DOHH2 (cell line): Measurements from ENCODE around the gene N4BP2L1.
"Not testable (repeated sequence)": the region's sequence is repeated elsewhere in the genome, so short reads cannot be mapped to it uniquely, and the experiment has no call there.

Experiments used
- H3F3A ChIP-seq: fragments of 200-600 bp; sonication (generic), shearing (Covaris generic); 2 replicates; pipeline ENCODE4 v1.6.0; 2016; ENCODE audit warnings: antibody characterized with exemption, mild to moderate bottlenecking; ENCODE audit not compliant: control insufficient read depth, insufficient read depth
- H3K27ac ChIP-seq: fragments of 200-600 bp; sonication (generic); 2 replicates; pipeline ENCODE4 v1.5.1; 2014; ENCODE audit warnings: low read depth, mild to moderate bottlenecking, low read length, moderate library complexity
- H3K27me3 ChIP-seq: fragments of 200-600 bp; sonication (generic); 2 replicates; pipeline ENCODE4 v1.6.1; 2014; ENCODE audit warnings: mild to moderate bottlenecking, low read length, mixed read lengths; ENCODE audit not compliant: control insufficient read depth
- H3K36me3 ChIP-seq: fragments of 200-600 bp; sonication (generic); 2 replicates; pipeline ENCODE4 v1.6.1; 2014; ENCODE audit warnings: mild to moderate bottlenecking, low read length, moderate library complexity, mixed read lengths; ENCODE audit not compliant: control insufficient read depth
- H3K4me1 ChIP-seq: fragments of 200-600 bp; sonication (generic); 2 replicates; pipeline ENCODE4 v1.6.1; 2014; ENCODE audit warnings: mild to moderate bottlenecking, low read length, mixed read lengths; ENCODE audit not compliant: control insufficient read depth
- H3K4me2 ChIP-seq: fragments of 200-600 bp; sonication (generic); 2 replicates; pipeline ENCODE4 v1.6.0; 2014; ENCODE audit warnings: mild to moderate bottlenecking, low read length, moderate library complexity
- H3K4me3 ChIP-seq: fragments of 200-600 bp; sonication (generic); 2 replicates; pipeline ENCODE4 v1.5.1; 2014; ENCODE audit warnings: mild to moderate bottlenecking, low read length, mixed read lengths
- H3K79me2 ChIP-seq: fragments of 200-600 bp; sonication (generic); 2 replicates; pipeline ENCODE4 v1.6.1; 2014; ENCODE audit warnings: mild to moderate bottlenecking, low read length, mixed read lengths; ENCODE audit not compliant: control insufficient read depth
- H3K9me2 ChIP-seq: fragments of 200-600 bp; sonication (generic); replicated peaks from 2 replicates; pipeline ENCODE4 v1.6.1; 2014; ENCODE audit warnings: mild to moderate bottlenecking, low read length, mixed read lengths; ENCODE audit not compliant: control insufficient read depth
- H3K9me3 ChIP-seq: fragments of 200-600 bp; sonication (generic); 2 replicates; pipeline ENCODE4 v1.6.1; 2014; ENCODE audit warnings: antibody characterized with exemption, low read length, mixed read lengths; ENCODE audit not compliant: control insufficient read depth, insufficient read depth
- H4K20me1 ChIP-seq: fragments of 200-600 bp; sonication (generic); 2 replicates; pipeline ENCODE4 v1.6.0; 2014; ENCODE audit warnings: low read depth, mild to moderate bottlenecking, antibody characterized with exemption, low read length, moderate library complexity; ENCODE audit not compliant: control insufficient read depth, insufficient read depth
- CTCF ChIP-seq: fragments of 200-600 bp; sonication (generic); IDR thresholded peaks from one replicate; pipeline ENCODE4 v1.5.1; 2014; ENCODE audit warnings: antibody characterized with exemption, mild to moderate bottlenecking, low read depth, low read length; ENCODE audit not compliant: poor library complexity, severe bottlenecking
- EZH2phosphoT487 ChIP-seq: fragments of 200-600 bp; sonication (generic); IDR thresholded peaks from 2 replicates; pipeline ENCODE4 v1.6.1; 2017; ENCODE audit warnings: borderline replicate concordance, mild to moderate bottlenecking, antibody characterized with exemption, low read length, moderate library complexity, mixed read lengths

The N4BP2L1 gene

GRCh38 chr13:32376642-32377415 is 51.1 kb downstream of the N4BP2L1 start:
- no peak for TF ChIP-seq CTCF
- no peak for TF ChIP-seq EZH2phosphoT487

GRCh38 chr13:32370805-32371204 is 57.1 kb downstream of the N4BP2L1 start:
- no peak for TF ChIP-seq CTCF
- TF ChIP-seq EZH2phosphoT487, result no peak
- no peaks in the 10 kb centered on the region for H3K9me2 ChIP-seq
- no peaks in the 10 kb centered on the region for H3K27me3 ChIP-seq
- H3K79me2 ChIP-seq, result no peaks in the 10 kb centered on the region
- no peak overlapping the region for H3K4me3 ChIP-seq
- no peaks in the 10 kb centered on the region for H4K20me1 ChIP-seq
- no peaks in the 10 kb centered on the region for H3F3A ChIP-seq
- H3K4me2 ChIP-seq, result no peak overlapping the region
- H3K36me3 ChIP-seq, result peaks cover 76% of the 10 kb centered on the region
- no peaks in the 10 kb centered on the region for H3K9me3 ChIP-seq
- no peak overlapping the region for H3K27ac ChIP-seq
- H3K4me1 ChIP-seq, result no peaks in the 10 kb centered on the region

More at GRCh38 chr13:32376642-32377415, 51.1 kb downstream of the N4BP2L1 start:
- no peak overlapping the region for H3K27ac ChIP-seq
- no peaks in the 10 kb centered on the region for H3K9me2 ChIP-seq
- H4K20me1 ChIP-seq, result no peaks in the 10 kb centered on the region
- no peaks in the 10 kb centered on the region for H3K79me2 ChIP-seq
- no peaks in the 10 kb centered on the region for H3K27me3 ChIP-seq
- no peaks in the 10 kb centered on the region for H3K4me1 ChIP-seq
- H3K4me2 ChIP-seq, result no peak overlapping the region
- no peaks in the 10 kb centered on the region for H3F3A ChIP-seq
- no peak overlapping the region for H3K4me3 ChIP-seq
- H3K9me3 ChIP-seq, result no peaks in the 10 kb centered on the region
- peaks cover 89% of the 10 kb centered on the region for H3K36me3 ChIP-seq

- H3F3A ChIP-seq, result 0 out of 2 replicates have a peak, but pooled peaks cover 5% of the 10 kb centered on the region
- peaks cover 66% of the 10 kb centered on the region for H3K36me3 ChIP-seq
- no peaks in the 10 kb centered on the region for H3K4me1 ChIP-seq
- H3K9me2 ChIP-seq, result no peaks in the 10 kb centered on the region
- no peak overlapping the region for H3K27ac ChIP-seq
- TF ChIP-seq CTCF (no peak), EZH2phosphoT487 (no peak)
- no peaks in the 10 kb centered on the region; the same call in 1 of the 2 replicates for H3K79me2 ChIP-seq
- H3K9me3 ChIP-seq, result no peaks in the 10 kb centered on the region
- H3K4me2 ChIP-seq, result no peak overlapping the region
- H4K20me1 ChIP-seq, result no peaks in the 10 kb centered on the region
- no peaks in the 10 kb centered on the region for H3K27me3 ChIP-seq
- H3K4me3 ChIP-seq, result no peak overlapping the region
Measured at GRCh38 chr13:32362574-32362973, 65.4 kb downstream of the N4BP2L1 start.

GRCh38 chr13:32355935-32356334 is 72.0 kb downstream of the N4BP2L1 start:
- H3F3A ChIP-seq, H3K4me3 ChIP-seq, H4K20me1 ChIP-seq, H3K9me2 ChIP-seq, H3K27me3 ChIP-seq, H3K79me2 ChIP-seq, H3K27ac ChIP-seq, H3K4me2 ChIP-seq, H3K9me3 ChIP-seq: not testable (repeated sequence)
- peaks cover 58% of the 10 kb centered on the region for H3K36me3 ChIP-seq
- peaks cover 10% of the 10 kb centered on the region for H3K4me1 ChIP-seq
